GDM1 (cell line): ENCODE data around the gene ADAMTS2.

Experiments used
- DNase-seq: peaks from one replicate; lab custom pipeline; 2025; lab: John Stamatoyannopoulos, UW

ADAMTS2 gene

DNA sequence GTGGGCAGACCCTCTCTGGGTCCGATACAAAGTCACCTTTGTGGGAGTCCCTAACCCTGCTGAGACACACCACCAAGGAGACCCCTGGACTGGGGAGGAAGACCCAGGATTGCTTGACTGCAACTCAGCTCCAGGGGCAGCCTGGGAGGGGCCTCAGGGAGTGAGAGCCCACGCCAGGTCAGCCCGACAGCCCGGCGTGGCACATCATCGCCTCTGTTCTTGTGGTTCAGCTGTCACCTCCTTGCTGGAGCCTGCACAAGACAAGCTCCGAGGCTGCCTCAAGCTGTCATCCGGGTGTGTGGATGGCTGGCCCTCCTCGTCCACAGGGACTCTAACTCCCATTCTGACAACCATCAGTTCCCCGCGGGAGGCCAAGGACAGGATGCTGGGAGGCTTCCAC is 151.5 kb downstream of the ADAMTS2 start:
- DNase-seq: no peak

DNA sequence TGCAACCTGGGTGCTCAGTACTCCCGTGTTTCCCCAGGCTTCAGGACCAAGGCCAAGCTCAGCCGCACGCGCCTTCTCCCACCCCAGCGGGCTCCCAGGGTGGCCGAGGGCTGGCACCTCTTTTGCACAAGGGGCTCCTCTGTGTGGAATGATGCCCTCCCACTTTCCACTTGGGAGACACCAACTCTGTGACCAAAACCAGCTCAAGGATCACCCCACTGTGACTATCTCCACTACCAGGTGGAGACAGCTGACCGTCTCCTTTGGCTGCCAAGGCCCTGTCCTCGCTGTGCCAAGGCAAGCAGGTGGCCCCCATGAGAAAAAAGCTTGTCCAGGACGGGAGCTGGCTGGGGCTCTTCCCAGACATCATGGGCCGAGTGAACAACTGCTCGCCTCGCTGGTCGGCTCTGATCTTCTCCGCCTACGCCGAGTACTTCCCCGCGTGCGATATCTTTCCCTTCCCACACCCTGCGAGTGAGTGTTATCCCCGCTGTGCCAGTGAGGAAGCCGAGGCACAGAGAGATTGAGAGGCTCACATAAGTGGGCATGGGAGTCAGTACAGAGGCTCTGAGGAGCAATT is 152.3 kb downstream of the ADAMTS2 start:
- DNase-seq: no peak

DNA sequence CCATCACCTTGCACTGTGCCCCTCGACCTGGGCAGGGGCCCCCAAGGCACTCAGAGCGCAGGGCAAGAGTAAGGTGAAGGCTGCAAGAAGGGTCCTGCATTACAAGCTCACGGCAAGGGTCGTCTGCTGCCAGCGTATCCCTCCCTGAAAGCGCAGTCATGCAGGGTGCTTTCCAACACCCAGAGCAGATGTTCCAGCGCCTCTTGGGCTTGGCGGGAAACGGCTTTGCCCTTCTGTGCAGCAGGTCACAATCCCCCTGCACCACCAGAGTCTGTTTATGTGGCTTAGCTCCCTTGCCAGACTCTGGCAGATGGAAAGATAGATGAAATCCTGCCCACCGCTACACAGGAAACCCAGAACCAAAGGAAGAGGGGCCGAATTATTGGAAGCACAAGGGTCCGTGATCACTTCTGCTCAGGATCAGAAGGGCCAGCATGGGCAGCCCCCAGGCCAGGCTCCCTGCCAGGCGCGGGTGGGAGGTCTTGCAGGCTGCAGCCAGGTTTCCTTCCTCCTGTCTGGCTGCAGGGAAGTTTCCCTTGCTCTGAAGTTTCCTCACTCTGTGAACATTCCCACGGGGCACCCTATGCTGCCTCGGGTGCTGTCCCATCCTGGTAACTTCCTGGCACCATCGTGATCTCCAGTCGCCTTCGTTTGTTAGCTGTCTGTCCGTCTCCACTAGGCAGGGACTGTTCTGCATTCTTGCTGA is 152.9 kb downstream of the ADAMTS2 start:
- no peak for DNase-seq

DNA sequence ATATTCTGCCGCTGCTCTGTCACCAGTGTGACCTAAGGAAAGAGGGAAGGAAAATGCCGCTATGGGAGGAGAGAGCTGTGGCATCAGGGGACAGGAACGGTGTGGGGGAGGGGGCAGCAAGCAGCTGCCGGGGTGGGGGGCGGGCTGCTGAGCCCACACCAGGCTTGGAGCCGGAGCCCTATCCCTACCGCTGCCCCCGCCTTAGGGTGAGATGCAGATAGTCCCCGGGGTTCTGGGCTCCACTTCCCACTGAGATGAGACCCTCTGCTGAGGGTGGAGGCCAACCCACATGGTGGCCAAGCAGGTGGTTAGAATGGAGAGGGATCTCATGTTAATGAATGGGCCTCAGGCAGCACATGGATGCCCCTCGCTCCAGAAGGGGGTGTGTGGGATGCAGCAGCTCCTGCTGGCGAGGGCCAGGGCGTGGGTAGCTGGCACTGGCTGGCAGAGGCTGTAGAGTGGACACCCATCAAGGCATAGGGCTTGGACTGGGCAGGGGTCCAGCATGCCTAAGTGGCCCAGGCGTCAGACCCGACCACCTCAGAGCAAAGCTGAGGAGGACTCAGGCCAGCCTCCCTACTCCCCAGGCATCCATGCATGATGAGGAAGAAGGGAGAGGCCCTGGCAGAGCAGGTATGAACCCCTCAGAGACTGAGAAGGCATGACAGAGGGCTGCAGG is 153.6 kb downstream of the ADAMTS2 start:
- no peak for DNase-seq

DNA sequence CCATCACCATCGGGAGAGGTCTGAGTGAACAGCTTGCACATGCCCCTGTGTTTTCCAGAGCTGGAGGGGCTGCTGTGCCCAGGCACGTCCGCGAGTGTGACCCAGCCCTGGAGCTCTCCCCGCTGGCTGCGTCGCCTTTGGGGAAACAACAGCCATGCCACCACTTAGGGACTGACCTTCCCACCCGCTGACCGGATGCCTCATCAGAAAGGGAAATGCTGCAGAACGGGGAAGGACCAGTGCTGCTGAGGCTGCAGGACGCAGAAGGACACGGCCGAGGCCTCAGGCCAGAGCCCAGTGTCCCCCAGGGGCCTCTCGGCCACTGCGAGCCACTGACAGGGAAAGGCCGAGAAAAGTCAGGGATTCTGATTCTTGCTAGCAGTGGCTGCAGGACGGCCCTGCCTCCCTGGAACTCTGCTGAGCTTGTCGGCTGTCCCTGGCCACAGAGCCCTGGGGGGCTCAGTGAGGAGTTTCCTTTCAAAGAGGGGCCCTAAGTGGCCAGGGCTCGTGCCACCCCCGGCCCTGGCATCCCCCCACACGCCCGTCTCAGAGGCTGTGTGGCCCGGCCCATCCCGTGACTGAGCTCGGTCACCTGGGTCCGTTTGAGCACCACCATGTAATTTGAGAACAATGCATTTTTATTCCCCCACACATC is 154.3 kb downstream of the ADAMTS2 start:
- no peak for DNase-seq

DNA sequence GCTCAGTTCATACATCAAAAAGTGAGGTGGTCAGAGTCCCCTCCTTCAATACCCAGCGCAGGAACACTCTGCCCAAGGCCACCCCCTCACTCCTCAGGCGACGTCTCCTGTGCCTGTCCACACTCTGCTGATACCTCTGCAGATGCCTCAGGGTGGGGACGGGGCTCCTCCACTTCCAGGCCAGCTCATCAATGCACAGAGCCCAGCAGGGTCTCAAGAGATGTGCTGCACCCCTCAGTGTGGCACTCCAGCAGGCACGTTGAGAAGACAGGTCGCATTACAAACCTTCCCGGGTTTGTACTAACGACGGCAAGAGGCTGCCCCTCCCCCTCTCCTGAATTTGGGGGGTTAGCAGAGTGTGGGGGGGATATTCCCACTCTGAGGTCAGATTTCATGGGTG is 156.6 kb downstream of the ADAMTS2 start:
- no peak for DNase-seq

DNA sequence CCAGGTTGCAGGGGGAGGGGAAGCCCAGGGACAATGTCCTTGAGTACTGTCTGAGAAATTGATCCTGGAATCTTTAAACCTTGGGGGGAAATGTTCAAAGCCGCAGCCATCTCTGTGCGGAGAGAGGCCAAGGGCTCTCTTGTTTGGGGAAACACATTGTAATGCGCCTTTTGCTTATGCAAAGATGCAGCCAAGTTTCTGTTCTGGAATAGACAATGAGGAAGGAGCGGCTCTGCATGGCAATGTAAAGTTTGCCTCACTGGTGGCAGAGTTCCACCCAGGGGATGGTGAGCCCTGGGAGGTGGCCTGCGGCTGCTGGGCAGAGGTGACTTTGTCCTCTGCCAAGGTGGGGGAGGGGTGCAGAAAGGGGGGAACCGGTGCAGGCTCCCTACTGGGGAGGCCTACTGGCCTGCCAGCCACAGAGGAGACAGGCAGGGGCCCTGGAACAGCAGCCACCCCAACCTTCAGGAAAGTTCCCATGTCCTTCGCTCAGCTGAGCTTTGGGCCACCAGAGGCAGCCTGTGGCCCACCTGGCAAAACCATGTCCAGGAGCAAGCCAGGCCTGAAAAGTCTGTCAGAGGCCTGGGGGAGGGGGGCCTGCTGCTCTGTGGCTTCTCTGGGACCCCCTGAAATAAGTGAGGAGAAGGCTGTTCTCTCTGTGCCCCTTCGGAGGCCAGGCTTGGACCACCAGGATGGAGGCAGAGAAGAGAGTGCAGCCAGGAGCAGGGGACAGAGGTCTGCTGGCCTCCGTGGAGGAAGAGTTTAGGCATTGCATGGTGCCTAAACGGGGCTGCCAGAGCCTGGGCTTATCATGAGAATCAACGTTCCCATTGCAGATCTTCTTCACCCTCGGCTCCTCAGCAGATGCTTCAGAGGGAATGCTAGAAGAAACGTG is 157.3 kb downstream of the ADAMTS2 start:
- no peak for DNase-seq

DNA sequence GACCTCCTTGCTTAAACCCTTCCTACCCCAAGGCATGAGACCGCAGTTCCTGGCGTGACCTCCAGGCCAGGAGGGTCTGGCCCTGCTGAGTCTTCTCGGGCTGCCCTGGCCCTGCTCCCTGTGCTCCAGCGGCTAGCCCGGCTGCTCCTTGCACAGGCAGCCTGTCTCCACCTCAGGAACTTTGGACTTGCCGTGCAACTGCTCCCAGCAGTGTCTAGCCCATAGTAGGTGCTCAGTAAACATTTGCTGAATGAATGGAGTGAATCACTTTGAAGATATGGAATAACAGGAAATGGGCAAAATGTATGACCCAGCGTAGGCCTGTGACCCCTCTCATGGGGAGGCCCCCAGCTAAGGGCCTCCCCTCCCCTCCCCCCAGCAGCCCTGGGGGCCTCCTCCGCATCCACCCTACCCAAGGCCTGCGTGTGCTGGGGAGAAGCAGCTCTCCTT is 158.0 kb downstream of the ADAMTS2 start:
- no peak for DNase-seq

DNA sequence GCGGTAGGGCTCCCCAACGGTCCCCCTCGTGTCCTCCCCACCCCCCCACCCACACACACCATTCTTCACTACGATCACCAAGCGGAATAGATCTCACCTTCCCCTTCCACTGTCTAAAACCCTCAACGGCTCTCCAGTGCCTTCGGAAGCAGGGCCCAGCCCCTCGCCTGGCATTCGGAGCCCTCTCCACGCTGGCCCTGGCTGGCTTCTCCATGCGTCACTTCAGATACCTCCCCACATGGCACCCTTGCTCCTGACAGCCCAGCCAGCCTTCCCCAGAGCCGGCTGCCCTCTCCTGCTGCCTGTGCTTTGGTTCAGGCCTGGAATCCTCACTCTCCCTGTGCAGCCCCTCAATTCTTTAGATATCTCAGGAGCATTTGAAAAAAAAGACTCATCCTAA is 158.5 kb downstream of the ADAMTS2 start:
- DNase-seq: no peak

DNA sequence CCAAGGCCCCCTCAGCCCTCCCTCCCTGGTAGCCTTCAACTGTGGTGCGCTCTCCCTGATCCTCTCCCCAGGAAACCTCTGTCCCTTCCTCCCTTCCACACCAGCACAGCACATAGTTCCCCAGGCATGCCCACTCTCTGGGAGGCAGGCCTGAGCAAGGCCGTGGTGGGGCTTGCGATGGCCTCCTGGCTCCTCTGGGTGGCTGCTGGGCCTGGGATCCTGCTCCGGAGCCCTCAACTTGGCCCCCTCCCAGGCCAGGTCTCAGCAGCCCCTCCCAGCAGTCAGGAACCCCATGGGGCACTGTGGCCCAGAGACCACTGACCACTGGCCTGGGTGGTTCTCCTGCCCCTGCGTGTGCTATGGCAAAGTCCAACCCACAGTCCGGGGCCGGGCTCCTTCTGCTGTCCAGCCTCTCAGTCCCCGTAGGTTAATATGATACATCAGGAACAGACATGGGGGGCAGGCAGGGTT is 159.3 kb downstream of the ADAMTS2 start:
- no peak for DNase-seq

DNA sequence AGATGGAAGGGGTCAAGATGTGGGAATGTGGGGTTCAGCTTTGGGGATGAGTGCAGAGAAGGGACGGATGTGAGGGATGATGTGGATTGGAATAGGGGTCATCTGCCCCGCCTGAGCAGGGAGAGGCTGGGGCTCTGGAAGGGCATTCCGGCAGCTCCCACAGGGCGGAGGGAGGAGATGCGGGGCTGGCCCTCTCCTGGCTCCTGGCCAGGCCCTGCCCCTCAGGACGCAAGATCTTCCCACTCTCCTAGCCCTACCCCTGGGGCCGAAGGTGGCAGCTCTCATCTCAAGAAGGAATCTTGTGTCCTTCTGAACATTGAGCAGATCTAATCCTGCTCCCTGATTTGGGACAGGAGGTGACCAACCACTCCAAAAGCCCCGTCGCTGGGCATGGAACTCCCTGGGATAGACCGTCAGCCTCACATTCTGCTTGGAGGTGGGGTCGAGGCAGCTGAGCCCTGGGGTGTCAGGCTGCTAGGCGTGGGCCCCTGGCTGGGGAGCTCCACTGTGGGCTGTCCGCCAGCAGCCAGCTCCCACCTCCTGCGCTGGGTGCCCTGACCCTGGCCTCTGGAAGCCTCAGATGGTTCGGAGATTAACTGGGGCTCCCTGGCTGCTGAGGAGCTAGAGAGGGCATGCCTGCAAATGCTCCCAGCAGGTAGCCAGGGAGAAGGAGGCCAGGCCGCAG is 159.9 kb downstream of the ADAMTS2 start:
- no peak for DNase-seq

DNA sequence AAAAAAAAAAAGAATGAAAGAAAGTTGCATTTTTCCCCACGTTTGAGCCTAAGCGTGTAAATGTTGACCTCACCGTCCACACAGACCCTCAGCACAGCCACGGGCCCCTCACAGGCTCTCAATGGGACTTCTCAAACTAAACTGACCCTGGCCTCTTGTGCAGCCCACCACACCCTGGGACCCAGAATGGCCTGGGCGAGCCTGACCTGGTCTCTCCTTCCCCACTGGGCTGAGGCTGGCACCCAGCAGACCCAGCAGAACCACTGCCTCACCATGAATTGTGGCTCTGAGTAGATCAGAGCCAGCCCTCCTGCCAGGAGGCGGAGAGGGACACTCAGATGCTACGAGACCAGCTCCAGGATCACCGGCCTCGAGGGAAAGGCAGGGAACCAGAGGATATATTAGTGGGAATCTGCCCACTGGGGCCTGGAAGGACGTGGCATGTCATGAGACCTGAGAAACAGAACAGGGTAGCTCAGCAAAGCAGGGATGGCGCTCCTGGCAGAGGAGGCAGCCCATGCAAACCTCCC is 160.7 kb downstream of the ADAMTS2 start:
- DNase-seq: no peak

DNA sequence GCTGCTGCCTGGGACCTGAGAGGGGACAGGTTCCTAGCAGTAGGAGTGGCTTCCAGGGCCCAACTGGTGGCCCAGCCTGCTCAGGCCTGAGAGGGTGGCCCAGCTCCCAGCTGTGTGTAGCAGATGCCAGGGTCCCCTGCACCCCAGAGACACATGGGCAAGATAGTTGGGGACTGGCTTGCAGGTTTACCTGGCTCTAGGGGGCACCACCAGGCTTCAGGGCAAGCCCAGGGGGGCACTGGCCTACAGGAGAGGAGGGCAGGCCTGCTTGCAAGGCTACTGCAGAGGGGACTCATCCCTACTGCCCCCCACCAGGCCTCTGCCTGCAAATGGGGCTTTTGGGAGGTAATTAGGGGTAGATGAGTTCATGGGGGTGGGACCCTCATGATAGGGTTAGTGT is 161.8 kb downstream of the ADAMTS2 start:
- no peak for DNase-seq

DNA sequence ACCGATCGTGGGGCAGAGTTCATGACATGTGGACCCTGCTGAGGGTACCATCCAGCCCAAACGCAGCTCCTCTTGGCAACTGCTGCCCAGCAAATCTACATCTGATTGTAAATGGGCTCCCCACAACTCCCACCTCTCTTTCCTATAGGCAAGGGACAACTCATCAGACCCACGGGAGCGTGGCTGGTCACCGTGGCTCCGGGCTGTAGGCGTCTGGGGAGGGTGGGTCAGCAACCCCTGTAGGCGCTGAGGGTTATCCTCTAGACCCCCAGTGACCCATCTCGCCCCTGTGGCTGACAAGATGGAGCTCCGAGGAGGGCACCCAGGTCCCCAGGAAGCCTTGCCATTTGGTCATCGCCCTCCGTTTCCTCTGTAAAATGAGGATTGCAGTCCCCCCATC is 162.7 kb downstream of the ADAMTS2 start:
- DNase-seq: no peak

DNA sequence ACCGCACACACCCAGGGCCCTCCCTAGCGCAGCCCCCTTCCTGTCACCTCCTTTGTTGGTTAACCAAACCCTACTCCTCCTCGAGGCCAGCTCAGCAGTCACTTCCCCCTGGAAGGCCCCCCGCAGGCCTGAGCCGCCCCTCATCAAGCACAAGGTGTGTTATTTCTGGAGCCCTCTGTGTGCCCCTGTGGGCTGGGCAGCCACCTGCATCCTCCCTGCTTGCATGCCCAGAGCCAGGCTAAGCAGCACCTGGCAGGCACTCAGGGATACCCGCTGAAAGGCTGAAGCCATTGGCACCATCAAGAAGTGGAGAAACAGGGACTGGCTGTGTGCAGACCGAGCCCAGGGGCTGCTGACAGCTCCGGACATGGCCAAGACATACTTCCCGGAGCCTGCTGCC is 163.3 kb downstream of the ADAMTS2 start:
- DNase-seq: no peak

DNA sequence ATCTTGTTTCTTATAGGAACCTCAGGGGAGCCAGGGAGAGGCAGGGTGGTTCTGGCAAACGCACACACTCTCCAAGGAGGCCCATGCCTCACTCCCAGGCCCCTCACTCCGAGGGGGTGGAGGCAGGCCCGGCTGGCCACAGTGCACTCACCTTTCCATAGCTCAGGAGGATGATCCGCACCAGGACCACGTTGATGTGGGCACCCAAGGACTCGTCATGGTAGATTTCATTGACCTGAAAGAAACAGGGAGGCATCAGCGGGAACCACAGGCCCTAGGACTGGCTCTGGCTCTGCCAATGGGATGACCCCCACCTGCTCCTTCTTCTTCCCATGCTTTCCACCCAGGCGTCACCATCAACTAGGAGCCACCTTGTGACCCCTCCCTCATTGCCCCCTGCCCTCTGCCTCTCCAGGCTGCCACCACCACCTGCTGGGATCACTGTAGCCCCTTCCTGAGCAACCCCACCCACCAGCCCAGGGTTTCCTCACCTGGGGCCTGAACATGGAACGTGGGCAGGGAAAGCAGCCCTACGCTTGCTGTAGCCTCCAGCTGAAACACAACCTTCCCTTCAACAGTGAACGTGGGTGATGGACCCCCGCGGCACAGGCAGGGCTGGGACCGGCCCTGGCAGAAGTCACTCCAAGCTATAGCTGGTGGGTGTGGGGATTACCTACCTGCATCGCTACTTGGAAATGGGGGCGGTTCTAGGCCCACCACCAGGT is 164.2 kb downstream of the ADAMTS2 start:
- no peak for DNase-seq

DNA sequence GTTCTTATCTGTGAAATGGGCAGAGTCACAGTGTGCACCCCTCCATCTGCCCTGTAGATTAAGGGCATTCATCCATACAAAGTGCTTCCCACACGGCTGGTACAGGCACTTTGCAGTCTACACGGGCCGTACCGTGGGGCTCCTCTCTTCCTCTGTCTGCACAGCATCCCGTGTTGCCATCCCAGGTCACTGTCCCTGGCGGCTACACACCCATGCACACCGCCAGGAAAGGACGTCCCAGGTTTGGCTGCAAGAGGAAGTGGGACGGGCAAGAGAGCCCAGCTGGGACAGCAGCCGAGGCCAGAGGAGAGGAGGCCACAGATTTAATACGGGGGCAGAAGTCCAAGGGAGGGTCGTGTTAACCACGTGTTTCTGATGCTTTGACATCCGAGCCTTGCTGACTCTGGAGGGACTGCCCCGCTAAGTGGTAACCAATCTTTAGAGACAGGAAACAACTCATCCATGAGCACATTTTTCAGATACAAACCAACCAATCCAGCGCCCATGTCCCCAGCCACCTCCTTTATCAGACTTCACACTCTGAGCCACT is 165.1 kb downstream of the ADAMTS2 start:
- no peak for DNase-seq

DNA sequence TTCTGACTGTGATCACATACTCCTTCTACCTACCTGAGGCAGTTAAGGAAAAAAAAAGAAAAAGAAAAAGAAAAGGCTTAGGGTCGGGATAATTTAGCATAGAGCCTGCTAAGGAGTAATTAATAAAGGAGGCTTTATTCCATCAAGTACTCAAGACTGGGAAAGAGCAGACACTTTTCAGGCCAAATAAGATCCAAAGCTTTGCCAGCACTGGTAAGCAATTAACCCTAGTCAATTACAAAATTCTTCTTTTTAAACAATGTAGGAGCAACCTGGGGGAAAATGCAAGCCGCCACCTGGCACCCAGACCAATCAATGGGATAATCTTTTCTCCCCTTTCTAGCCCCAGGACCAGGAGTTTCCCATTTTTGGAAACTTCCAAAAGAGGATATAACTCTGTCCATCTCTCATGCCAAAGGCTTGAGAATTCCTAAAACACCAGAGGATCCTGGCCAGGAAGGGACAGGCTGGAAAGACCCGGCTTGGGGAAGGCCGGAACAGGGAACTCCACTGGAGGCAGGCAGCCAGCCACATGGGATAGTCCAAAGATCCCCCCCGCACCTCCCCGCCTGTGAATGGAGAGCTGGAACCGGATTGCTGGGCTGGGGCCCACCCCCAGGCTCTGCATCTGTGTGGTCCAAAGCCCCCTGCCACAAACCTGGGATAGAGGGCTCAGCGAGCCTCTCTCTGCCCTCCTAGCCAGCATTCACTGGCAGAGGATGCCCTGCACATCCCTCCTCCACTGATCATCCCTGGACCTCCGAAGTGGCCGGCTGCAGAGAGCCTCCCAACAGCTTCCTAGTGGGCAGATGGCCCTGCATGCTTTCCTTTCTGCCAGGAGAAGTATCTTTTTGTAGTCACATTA is 167.3 kb downstream of the ADAMTS2 start:
- no peak for DNase-seq
